ENCODE results near the gene SLC48A1.

DNA sequence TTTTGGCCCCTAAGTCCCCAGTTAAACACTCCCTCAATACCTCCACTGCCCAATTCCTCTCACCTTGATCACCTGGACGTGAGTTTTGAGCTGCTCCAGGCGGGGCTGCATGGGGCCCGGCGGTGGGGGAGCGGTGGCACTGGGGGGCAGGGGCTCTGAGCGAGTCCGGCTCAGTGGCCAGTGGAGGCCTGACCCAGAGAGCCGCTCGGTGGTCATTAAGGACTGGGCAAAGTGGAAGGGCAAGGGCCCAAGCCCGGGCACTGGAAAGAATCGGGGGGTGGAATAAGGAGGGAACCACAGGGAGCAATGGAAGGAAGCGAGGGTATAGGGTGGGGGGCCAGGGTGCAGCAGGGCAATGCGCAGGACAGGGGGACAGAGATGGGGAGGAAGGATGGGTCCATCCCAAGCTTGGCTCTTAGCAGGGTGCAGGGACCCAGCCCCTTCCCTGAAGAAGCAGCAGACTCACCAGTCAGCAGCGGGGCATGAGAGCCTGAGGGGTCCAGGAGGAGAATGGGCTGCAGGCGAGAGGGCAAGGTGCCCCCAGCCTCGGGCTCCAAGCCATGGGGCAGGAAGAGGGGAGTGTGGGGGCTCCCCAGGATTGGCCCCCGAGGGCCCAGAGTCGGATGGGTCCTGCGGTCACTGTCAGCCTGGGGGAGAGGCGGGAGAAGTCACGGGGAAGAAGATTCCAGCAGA is 22.2 kb downstream of the SLC48A1 start:
- no peak for TF ChIP-seq POLR2A (IDR thresholded peaks at IDR 0.05)
- TF ChIP-seq, protein P1, sequence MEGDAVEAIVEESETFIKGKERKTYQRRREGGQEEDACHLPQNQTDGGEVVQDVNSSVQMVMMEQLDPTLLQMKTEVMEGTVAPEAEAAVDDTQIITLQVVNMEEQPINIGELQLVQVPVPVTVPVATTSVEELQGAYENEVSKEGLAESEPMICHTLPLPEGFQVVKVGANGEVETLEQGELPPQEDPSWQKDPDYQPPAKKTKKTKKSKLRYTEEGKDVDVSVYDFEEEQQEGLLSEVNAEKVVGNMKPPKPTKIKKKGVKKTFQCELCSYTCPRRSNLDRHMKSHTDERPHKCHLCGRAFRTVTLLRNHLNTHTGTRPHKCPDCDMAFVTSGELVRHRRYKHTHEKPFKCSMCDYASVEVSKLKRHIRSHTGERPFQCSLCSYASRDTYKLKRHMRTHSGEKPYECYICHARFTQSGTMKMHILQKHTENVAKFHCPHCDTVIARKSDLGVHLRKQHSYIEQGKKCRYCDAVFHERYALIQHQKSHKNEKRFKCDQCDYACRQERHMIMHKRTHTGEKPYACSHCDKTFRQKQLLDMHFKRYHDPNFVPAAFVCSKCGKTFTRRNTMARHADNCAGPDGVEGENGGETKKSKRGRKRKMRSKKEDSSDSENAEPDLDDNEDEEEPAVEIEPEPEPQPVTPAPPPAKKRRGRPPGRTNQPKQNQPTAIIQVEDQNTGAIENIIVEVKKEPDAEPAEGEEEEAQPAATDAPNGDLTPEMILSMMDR (IDR thresholded peaks at IDR 0.05): no peak
